Activated CD8-positive, alpha-beta T cell treated with anti-CD3 and anti-CD28 coated beads for 36 hours (primary cell): ENCODE results near the gene MICU1. TPM values are rescaled to one million over a fixed set of nuclear protein-coding genes. Genes with fewer than 3 reads are reported as not detected.

Experiments used
- ATAC-seq: fragments of 200-7000 bp; cut with Tn5 transposase; one replicate; pipeline ENCODE4 v1.10.0; 2021; ENCODE audit warnings: mild to moderate bottlenecking, moderate library complexity
- CTCF ChIA-PET: fragments of 350-600 bp; sonication (Branson Sonifier 250); formaldehyde crosslinking; loops from one replicate; lab custom pipeline; 2021; ENCODE audit warnings: antibody characterized with exemption; lab: Charles Lee
- POLR2A ChIA-PET: fragments of 350-600 bp; sonication (Branson Sonifier 250); formaldehyde crosslinking; loops from one replicate; lab custom pipeline; 2021; ENCODE audit warnings: antibody characterized with exemption; lab: Charles Lee
- DNase-seq: peaks from one replicate; pipeline ENCODE4 v3.0.0-alpha.2; 2020
- H3K27ac Mint-ChIP-seq: one replicate; pipeline ENCODE4 v1.8.0; 2021; ENCODE audit warnings: mild to moderate bottlenecking, mixed read lengths
- H3K27me3 Mint-ChIP-seq: one replicate; pipeline ENCODE4 v1.8.0; 2021; ENCODE audit warnings: mixed read lengths
- H3K36me3 Mint-ChIP-seq: one replicate; pipeline ENCODE4 v1.8.0; 2021; ENCODE audit warnings: low read depth, mixed read lengths
- H3K4me1 Mint-ChIP-seq: one replicate; pipeline ENCODE4 v1.8.0; 2021; ENCODE audit warnings: low read depth, mixed read lengths
- H3K4me3 Mint-ChIP-seq: one replicate; pipeline ENCODE4 v1.8.0; 2021; ENCODE audit warnings: mild to moderate bottlenecking, moderate library complexity, mixed read lengths
- H3K9me3 Mint-ChIP-seq: one replicate; pipeline ENCODE4 v1.8.0; 2021; ENCODE audit warnings: mixed read lengths
- CTCF ChIP-seq: fragments of 200-600 bp; IDR thresholded peaks from one replicate; pipeline ENCODE4 v1.8.0; 2022; ENCODE audit warnings: antibody characterized with exemption, mild to moderate bottlenecking
- intact Hi-C: fragments of 100-400 bp; cut with micrococcal nuclease; formaldehyde crosslinking; loops from one replicate; pipeline ENCODE4 v1.10.0; 2022
- total RNA-seq, 2 experiments: library from RNA; stranded (reverse); gene quantifications; one replicate each; pipeline ENCODE4 v1.2.3, GENCODE V29; 2021

The MICU1 gene
- total RNA-seq, 2 experiments from 2014 or later, result 29.9 to 31.0 TPM

GRCh38 chr10:72461085-72461484, 164.8 kb downstream of the MICU1 start:
- intact Hi-C loops, result no loop called here
- DNase-seq, result no peak

GRCh38 chr10:72460284-72460876, 165.5 kb downstream of the MICU1 start:
- CTCF ChIA-PET, result no interaction called here
- Mint-ChIP-seq H3K27me3 (no peaks in the 10 kb centered on the region), H3K4me3 (no peak overlapping the region), H3K4me1 (no peaks in the 10 kb centered on the region), H3K9me3 (no peaks in the 10 kb centered on the region), H3K36me3 (peaks cover 5% of the 10 kb centered on the region), H3K27ac (no peak overlapping the region)
- TF ChIP-seq CTCF, result no peak
- ATAC-seq, result no peak
- intact Hi-C loops, result no loop called here
- DNase-seq, result no peak
- POLR2A ChIA-PET, result no interaction called here

More at GRCh38 chr10:72461085-72461484, 164.8 kb downstream of the MICU1 start:
- Mint-ChIP-seq H3K9me3 (no peaks in the 10 kb centered on the region), H3K36me3 (peaks cover 9% of the 10 kb centered on the region), H3K27me3 (no peaks in the 10 kb centered on the region), H3K27ac (no peak overlapping the region), H3K4me1 (peaks cover under 1% of the 10 kb centered on the region), H3K4me3 (no peak overlapping the region)
- CTCF ChIA-PET, result no interaction called here
- POLR2A ChIA-PET, result no interaction called here
- TF ChIP-seq CTCF, result no peak
- ATAC-seq, result no peak

GRCh38 chr10:72459301-72459700, 166.6 kb downstream of the MICU1 start:
- no peak for TF ChIP-seq CTCF
- no peak for ATAC-seq
- H3K4me3 Mint-ChIP-seq, result no peak overlapping the region
- CTCF ChIA-PET, result no interaction called here
- no peak overlapping the region for H3K27ac Mint-ChIP-seq
- POLR2A ChIA-PET, result no interaction called here
- no peaks in the 10 kb centered on the region for H3K27me3 Mint-ChIP-seq
- no peak for DNase-seq
- H3K36me3 Mint-ChIP-seq, result peaks cover 5% of the 10 kb centered on the region
- H3K4me1 Mint-ChIP-seq, result no peaks in the 10 kb centered on the region
- intact Hi-C loops, result no loop called here
- H3K9me3 Mint-ChIP-seq, result no peaks in the 10 kb centered on the region

GRCh38 chr10:72455889-72456595, 169.8 kb downstream of the MICU1 start:
- DNase-seq (no peak), ATAC-seq (no peak)
- Mint-ChIP-seq H3K36me3 (peaks cover 2% of the 10 kb centered on the region), H3K9me3 (no peaks in the 10 kb centered on the region), H3K27ac (no peak overlapping the region), H3K4me1 (no peaks in the 10 kb centered on the region), H3K27me3 (no peaks in the 10 kb centered on the region), H3K4me3 (no peak overlapping the region)
- ChIA-PET POLR2A (no interaction called here), CTCF (interaction anchor here (0.6 kb wide), 1 partner anchor 495 kb away, joined by 3 read pairs; no protein-coding TSS in a partner anchor)
- intact Hi-C loops, result no loop called here
- TF ChIP-seq CTCF, result no peak

- Mint-ChIP-seq H3K36me3 (no peaks in the 10 kb centered on the region), H3K9me3 (no peaks in the 10 kb centered on the region), H3K4me3 (no peak overlapping the region), H3K27me3 (no peaks in the 10 kb centered on the region), H3K27ac (no peak overlapping the region), H3K4me1 (no peaks in the 10 kb centered on the region)
- intact Hi-C loops, result no loop called here
- ChIA-PET CTCF (no interaction called here), POLR2A (no interaction called here)
- ATAC-seq (no peak), DNase-seq (no peak)
- TF ChIP-seq CTCF, result no peak
These were observed 175.9 kb downstream of the MICU1 start for GRCh38 chr10:72449941-72450441.
